ENCODE results near the gene SOX12.
A peak's percentile ranks its signal among the peaks of the same experiment; 100 is the strongest.

The SOX12 gene

DNA sequence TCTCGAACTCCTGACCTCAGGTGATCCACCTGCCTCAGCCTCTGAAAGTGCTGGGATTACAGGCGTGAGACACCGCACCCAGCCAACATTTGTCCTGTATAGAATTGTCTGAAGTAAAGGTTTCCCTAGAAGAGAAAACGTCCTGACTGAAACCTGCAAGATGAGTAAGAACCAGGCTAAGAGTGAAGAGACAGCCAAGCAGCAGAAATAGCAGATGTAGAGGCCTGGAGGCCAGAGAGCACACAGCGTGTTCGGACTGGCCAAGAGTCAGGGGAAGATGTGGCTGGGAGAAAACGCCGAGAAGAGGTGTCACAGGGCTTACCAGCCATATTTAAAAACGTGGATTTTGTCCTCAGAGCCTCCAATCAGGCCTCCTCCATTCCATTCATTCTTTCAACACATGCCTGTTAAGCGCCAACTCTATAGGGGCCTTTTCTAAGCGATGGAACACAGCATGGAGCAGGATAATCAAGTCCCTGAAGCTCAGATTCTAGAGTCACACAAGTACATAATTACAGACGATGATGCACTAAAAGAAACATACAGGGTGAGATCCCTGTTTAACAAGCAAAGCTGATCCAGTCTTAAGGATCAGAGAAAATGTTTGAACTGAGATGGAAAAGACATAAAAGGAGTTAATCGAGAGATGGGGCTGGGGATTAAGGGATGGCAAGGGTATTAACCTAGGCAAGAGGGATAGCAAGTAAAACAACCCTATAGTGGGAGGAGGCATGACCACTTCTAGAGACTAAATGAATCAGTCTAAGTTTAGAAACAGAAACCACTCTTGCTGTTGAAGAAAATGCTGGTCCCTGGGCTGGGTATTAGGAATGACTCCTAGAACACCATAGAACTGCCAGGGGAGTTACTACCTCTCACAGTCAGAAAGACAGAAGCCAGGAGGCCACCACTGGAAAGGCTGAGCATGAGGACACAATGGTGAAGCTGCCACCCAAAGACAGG lies 23.2 kb upstream of the SOX12 start:
- DNase-seq (ENCODE audit: low read depth, low spot score), result no peak

DNA sequence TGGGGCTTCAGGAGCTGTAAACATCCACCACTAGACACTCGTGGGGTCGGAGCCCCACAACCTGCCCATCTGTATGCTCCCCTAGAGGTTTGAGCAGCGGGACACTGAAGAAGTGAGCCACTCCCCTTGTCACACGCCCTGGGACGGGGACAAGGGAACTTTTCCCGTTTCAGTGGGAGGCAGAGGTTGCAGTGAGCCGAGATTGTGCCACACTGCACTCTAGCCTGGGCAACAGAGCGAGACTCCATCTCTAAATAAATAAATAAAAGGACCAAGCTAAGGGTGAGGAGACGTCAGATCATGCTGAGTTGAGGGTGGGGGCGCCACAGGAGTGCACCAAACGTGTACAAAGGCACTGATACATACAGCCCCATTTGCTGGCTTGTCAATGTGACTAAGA lies 19.6 kb upstream of the SOX12 start:
- DNase-seq (ENCODE audit: low read depth, low spot score), result no peak

DNA sequence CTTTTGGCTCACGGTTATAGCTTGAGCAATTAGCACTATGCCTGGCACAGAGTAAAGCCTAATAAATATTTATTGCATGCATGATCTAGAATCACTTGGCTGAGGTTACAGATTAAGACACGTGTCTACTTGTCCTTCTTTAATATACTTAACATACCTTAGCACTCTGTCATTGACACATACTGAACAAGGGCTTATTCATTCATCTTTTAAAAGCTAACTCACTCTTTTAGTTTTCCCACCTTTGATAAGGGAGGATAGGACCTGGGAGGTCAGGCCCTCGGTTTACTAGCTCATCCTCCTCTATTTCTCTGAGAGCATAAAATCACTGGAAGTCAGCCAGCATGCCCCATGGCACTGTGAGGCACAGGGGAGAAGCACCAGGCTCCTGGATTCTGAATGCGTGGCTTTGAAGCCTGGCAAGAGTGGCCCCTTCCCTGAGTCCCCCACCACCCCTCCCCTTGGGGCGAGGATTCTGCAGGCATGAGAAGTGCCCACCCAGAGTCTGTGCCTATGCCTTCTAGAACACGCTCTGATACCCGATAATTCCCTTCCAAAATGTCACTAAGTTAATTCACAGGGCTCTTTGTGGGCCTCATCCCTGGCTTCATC lies 16.8 kb upstream of the SOX12 start:
- no peak for DNase-seq (ENCODE audit: low read depth, low spot score)

DNA sequence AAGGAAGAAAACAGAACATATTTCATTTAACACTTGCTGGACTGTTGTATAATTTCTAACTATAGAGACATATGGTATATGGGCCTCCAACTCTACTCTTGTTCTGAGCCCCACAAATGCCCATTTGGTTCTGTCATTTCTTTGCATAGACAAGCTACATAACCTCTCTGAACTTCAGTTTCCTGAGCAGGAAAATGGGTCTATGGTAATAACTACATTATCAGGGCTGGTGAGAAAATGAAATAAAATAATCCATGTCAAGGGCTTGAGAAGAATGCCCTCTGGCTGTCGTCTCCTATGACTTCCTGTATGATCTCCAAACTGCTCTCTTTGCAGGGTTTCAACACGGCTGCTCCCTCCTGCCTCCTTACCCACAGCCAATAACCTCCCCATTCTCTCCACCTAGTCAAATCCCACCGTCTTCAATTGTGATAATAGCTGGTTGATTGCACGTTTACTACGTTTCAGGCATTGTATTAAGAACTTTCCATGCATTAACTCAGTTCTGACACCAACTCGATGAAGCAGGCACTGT lies 16.0 kb upstream of the SOX12 start:
- no peak for DNase-seq (ENCODE audit: low read depth, low spot score)

DNA sequence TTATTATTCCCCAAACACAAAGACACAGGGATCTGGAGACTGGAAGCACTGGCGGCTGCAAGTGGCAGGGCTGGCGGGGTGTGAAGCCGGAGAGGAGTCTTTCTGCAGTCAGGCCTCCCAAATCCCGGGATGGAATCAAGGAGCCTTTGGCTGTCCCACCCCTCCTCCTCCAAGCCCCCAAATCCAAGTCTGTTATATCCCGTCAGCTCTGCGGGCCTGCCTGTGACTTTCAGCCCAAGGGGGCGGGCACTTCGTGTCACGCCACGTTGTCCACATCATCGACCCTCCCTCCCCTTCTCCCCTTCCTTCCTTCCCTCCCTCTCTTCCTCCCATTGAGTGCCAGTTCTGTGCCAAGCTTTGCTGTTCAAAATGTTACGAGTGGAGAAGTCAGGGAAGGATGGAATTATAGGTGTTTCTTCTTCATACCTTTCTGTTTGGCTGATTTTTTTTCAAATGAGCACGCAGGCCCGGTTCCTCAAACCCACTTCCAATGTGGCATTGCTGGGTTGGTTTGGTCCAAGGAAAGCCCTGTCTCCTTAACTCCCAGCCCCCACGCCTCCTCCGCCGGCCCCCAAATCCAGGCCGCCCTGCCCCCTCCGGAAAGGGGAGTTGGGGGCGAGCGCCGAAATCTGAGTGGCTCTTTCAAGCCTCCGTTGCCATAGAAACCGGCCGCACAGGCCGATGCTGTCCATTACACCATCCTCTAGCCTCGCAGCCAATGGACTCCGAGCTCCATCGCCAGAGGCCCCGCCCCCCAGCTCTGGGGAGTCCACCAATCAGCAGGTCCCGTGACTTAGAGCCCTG lies 15.3 kb upstream of the SOX12 start:
- DNase-seq (ENCODE audit: low read depth, low spot score), result peak; percentile 98

DNA sequence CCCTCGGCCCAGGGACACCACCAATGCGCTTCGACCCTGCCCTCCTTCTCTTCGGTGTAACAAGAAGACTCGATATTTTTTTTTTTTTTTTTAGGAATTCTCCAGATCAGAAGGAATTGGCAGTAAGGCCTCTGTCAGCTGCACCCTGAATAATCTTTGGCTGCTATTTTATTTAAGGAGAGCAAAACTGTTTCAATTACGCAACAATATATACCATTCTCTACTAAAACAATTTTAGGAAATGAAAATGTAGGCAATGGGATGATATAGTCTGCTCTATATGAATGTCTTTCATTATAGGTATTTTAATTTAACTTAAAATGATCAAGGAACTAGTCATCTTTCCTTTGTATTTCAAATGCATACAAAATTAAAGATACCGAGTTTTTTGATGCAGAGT lies 14.7 kb upstream of the SOX12 start:
- no peak for DNase-seq (ENCODE audit: low read depth, low spot score)

DNA sequence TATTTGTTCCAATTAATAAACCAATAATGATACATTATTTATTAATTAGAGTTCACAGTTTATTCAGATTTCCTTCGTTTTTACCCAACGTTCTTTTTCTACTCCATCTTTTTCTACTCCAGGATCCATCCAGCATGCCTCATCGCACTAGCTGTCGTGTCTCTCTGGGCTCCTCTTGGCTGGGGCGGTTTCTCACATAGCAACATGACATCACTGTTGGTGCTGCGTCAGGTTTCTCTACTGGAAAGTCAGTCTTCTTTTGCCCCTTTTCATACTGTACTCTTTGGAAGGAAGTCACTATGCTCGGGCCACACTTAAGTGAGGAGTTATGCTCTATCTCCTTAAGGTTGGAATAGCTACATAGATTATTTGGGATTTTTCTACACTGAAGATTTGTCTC lies 13.7 kb upstream of the SOX12 start:
- no peak for DNase-seq (ENCODE audit: low read depth, low spot score)

DNA sequence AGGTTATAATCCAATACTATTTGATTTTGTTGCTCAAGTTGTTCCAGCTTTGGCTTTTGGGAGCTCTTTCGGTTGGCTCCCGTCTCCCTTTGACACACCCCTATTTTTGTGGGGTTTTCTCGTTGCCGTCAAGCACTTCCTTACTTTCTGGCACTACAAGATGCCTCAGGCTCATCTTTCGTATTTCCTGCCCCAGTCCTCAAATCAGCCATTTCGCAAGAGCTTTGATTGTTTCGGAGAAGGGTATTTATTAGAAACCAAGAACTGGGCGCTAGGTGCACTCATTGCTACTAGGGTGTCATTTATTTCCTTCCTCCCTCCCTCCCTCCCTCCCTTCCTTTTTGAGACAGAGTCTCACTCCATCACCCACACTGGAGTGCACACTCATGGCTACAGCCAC lies 13.3 kb upstream of the SOX12 start:
- DNase-seq (ENCODE audit: low read depth, low spot score), result no peak

DNA sequence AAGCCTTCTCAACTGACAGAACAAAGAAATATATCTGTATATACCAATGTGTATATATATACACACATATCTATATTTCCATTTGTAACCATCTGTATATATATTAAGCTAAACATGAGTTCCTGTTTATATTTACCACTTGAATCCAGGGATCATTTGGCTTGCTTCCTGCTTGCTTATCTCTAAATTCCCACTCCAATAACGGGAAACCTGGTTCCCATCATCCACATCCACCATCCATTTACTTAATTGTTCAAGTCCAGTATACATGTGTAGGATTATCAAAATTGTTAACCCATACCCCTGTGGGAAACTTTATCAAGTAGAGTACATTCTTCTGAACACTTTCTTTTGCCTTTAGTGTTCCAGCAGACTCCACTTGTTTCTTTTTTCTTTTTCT lies 12.5 kb upstream of the SOX12 start:
- DNase-seq (ENCODE audit: low read depth, low spot score), result no peak

DNA sequence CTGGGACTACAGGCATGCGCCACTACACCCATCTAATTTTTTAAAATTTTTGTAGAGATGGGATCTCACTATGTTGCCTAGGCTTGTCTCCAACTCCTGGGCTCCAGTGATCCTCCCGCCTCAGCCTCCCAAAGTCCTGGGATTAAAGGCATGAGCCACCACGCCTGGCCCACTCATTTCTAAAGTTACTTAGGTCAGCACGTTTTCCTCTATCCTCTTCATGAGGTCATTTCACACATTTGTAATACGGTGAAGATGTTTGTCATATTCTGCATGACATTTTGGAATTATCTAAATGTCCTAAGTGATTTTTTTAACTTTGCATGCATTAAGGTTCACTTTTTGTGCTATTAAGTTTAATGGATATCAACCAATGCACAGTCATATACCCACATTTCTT lies 11.9 kb upstream of the SOX12 start:
- DNase-seq (ENCODE audit: low read depth, low spot score), result no peak

DNA sequence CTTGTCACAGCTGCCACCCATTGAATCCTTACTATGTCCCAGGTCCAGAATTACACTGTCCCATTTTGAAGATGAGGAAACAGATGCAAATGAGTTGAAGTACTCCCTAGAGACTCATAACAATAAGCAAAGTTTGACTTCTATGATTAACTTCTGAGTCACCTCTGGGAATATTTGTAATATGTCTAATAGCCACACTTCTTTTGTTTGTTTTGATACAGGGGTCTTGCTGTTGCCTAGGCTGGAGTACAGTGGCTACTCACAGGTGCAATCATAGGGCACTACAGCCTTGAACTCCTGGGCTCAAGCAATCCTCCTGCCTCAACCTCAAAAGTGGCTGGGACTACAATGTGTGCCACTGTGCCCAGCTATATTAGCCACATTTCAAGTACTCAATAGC lies 11.4 kb upstream of the SOX12 start:
- no peak for DNase-seq (ENCODE audit: low read depth, low spot score)

DNA sequence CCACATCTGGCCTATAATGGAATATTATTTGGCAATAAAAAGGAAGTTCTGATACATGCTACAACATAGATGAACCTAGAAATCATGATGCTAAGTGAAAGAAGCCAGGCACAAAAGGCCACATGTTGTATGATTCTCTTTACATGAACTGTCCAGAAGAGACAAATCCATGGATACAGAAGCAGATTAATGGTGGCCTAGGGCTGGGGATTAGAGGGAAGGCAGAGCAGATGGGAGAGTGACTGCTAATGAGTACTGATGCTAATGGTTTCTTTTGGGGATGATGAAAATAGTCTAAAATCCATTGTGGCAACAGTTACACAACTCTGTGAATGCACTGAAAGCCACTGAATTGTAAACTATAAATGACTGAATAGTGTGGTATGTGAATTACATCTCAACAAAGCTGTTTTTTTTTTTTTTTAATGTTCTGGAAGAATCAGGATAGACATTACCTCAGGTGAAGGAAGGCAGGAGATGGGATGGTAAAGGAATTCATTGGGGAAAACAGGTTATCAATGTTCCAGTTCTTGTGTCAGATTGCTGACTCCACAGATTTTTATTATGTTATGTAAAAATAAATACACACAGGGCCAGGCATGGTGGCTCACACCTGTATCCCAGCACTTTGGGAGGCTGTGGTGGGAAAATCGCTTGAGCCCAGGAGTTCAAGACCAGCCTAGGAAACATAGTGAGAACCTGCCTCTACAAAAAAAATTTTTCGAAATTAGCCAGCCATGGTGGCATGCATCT lies 8.9 kb upstream of the SOX12 start:
- no peak for DNase-seq (ENCODE audit: low read depth, low spot score)

DNA sequence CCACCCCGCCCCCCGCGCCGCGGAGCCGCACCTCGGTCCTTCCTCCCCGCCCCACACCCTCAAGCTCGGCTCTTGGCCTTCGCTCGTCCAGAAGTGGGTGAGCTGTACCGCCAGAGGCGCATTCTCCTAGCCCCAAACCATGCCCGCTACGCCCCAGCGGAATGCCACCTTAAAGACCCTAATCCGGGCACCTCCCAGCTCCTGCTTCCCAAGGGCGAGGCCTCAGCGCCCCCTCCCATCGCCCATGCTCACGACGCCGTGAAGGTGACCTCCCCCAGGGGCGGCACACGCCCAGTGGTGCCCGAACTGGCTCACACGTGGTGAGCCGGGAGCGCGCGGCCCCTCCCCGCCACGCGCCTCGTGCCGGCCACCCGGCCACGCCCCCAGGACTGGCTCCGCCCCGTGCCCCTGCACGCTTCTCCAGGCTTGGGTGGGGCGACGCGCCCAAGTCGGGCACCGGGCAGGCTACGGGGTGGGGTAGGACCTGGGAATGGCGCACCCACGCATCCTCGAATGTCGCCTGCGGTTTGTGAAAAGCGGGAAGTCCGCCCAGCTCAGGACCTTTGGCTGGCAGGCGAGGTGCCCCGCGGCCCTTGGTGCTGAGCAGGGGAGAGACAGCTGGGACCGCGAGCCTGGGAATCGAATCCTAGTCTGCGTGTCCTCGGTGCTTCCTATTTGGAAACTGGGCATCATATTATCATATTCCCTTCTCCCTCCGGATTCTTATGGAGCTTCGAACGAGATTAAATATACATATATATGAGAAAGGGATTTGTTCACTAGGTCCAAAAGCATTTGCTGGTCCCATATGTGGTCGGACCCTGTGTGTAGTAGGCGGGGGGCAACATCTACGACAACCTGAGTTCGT lies 941 bp upstream of the SOX12 start:
- peak; percentile 70 for DNase-seq (ENCODE audit: low read depth, low spot score)

DNA sequence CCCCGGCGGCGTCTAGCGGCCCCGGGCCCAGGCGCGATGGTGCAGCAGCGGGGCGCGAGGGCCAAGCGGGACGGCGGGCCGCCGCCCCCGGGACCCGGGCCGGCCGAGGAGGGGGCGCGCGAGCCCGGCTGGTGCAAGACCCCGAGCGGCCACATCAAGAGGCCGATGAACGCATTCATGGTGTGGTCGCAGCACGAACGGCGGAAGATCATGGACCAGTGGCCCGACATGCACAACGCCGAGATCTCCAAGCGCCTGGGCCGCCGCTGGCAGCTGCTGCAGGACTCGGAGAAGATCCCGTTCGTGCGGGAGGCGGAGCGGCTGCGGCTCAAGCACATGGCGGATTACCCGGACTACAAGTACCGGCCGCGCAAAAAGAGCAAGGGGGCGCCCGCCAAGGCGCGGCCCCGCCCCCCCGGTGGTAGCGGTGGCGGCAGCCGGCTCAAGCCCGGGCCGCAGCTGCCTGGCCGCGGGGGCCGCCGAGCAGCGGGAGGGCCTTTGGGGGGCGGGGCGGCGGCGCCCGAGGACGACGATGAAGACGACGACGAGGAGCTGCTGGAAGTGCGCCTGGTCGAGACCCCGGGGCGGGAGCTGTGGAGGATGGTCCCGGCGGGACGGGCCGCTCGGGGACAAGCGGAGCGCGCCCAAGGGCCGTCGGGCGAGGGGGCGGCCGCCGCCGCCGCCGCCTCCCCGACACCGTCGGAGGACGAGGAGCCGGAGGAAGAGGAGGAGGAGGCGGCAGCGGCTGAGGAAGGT lies 715 bp downstream of the SOX12 start:
- DNase-seq (ENCODE audit: low read depth, low spot score), result peak; percentile 36

DNA sequence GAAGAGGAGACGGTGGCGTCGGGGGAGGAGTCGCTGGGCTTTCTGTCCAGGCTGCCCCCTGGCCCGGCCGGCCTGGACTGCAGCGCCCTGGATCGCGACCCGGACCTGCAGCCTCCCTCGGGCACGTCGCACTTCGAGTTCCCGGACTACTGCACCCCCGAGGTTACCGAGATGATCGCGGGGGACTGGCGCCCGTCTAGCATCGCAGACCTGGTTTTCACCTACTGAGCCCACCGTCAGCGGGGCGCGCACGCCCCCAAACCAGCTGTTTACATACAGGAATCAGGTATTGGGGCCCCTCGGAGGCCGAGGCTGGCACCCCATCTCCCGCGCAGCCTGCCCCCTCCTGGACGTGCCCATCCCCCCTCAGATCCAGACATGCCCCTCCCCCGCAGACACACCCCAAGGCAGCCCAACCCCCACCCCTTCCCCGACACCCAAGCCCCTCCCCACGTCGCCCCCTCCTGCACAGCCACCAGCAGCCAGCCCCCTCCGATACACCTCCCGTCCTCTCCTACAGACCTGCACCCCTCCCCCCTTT lies 1.4 kb downstream of the SOX12 start:
- no peak for DNase-seq (ENCODE audit: low read depth, low spot score)

DNA sequence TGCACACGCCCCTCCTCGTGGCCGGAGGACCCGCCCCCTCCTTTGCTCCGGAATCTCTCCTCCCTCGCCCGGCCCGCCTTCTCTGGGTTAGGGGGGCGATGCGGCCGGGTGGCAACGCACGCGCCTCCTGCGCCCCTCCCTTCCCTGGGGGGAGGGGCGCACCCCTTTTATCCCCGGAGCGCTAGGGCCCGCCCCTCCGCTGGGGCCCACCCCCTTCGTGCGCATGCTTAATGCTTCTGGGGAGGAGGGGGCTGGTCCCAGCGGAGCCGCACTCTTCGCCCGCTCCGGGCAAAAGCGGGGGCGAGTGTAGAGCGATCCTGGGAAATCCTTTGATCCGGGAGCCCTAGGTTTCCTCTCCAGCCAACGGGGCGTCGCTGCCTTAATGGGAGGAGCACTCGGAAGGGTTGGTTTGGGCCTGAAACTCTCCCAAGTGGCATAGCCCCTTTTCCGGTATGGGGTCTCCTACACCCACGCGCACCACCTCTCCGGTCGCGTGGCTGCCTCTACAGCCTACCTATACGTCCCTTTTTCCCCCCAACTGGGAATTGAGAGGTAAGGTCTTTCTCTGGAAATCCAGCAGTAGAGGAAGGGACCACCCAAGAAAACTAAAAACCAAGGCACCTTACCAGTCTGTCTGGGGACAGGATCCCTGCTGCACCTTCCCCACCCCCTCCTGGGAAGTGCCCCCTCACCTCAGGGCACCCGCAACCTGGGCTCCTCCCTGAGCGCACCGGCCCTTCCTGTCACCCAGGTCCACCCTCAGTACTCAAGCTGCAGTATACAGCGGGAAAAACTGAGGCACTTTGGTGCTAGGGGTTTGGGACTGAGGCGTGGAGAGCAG lies 2.1 kb downstream of the SOX12 start:
- peak; percentile 82 for DNase-seq (ENCODE audit: low read depth, low spot score)

DNA sequence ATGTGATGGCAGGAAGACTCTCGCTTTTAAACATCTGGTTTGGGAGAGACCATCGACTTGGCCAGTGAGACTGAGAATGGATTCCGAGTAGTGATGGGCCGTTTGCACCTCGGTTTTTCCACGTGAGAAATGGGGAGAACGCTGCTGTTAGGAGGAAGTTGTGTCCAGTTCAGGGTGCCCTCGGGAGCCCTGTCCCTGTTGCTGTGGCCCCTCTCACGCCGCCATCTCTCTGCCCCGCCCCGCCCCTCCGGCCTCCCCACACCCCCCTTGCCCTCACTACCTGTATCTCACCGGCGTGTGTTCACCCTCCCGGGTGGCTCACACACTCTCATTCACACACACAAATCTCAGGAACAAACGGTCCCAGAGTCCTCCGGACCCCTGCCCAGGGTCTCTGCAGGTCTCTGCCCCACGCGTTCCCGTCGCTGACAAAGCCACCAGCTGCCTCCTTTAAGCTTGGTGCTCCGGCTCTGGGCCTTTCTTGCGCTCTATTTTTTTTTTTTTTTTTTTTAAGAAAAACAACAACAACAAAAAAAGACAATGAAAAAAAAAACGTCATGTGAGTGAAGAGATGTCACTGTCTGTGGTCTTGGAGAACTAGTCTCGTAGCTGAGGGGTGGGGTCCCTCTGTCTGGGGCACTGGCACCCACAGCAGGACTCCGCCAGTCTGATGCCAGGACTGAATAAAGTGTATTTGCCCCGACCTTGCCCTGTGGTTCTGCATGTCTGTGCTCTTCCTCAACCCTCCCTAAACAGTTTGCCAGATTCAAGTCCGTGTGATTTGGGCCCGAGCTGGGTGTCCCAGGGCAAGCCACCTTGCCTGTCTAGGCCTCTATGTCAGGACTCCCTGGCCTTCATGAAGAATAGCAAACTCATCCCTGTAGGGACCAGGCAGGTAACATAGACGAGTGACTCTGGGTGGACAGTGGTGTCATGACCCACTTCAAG lies 2.9 kb downstream of the SOX12 start:
- no peak for DNase-seq (ENCODE audit: low read depth, low spot score)
